Thyroid gland (tissue), 4 donors: Measurements from ENCODE around the gene MRGPRE. TPM values are rescaled to one million over a fixed set of nuclear protein-coding genes. Genes with fewer than 3 reads are reported as not detected.

Experiments used
- DNase-seq, 2 donors: peaks; one replicate each; pipeline ENCODE4 v3.0.0-alpha.2; 2019
- H3K27ac ChIP-seq, 3 donors: fragments of 200-600 bp; sonication (generic); 1 replicate in 2 of 3; 2 replicates in 1 of 3; pipeline ENCODE4 v1.5.1; 2016 to 2019; ENCODE audit warnings: mild to moderate bottlenecking in 1 of 3, moderate library complexity in 1 of 3
- H3K27me3 ChIP-seq: fragments of 200-600 bp; sonication (generic); one replicate; pipeline ENCODE4 v1.5.1; 2019
- H3K36me3 ChIP-seq, 2 donors: fragments of 200-600 bp; sonication (generic); one replicate each; pipeline ENCODE4 v1.5.1; 2016 to 2019
- H3K4me1 ChIP-seq, 2 donors: fragments of 200-600 bp; sonication (generic); one replicate each; pipeline ENCODE4 v1.5.1; 2017 to 2019
- H3K4me3 ChIP-seq, 3 donors: fragments of 200-600 bp; sonication (generic); replicated peaks in 1 of 3; 1 replicate in 2 of 3; 2 replicates in 1 of 3; pipeline ENCODE4 v1.5.1; 2016; ENCODE audit warnings: mild to moderate bottlenecking in 1 of 3
- H3K9me3 ChIP-seq: fragments of 200-600 bp; sonication (generic); one replicate; pipeline ENCODE4 v1.5.1; 2017
- CTCF ChIP-seq, 6 experiments: fragments of 200-600 bp in 3 of 6; fragments of 450-650 bp in 3 of 6; sonication (generic) in 3 of 6; IDR thresholded peaks; one replicate each; pipeline ENCODE4 v1.5.1; 2016 to 2019; ENCODE audit warnings: antibody characterized with exemption in 6 of 6, mild to moderate bottlenecking in 2 of 6, inconsistent platforms in 1 of 6, moderate library complexity in 1 of 6
- POLR2A ChIP-seq, 2 donors: fragments of 450-650 bp; IDR thresholded peaks; one replicate each; pipeline ENCODE4 v1.6.1; 2017; ENCODE audit warnings: antibody characterized with exemption in 2 of 2, mild to moderate bottlenecking in 2 of 2, moderate library complexity in 1 of 2
- WGBS, 2 donors: methylation state at CpG; one replicate each; pipeline ENCODE4 v1.1.5; 2017; 5-methylcytosine and 5-hydroxymethylcytosine counted together
- intact Hi-C: fragments of 100-400 bp; cut with DNase I; formaldehyde crosslinking; loops from one replicate; pipeline ENCODE4 v1.15.1; 2023
- total RNA-seq, 4 donors: library from RNA; depleted of rRNA; stranded (reverse); fragments of >200 nt; gene quantifications; one replicate each; pipeline ENCODE4 v1.2.3, GENCODE V29; 2016

The MRGPRE gene
- total RNA-seq, 4 donors from 2014 or later = 0.39 TPM; not detected in 3

- no peaks in the 10 kb centered on the region for H3K9me3 ChIP-seq
- 46 to 58% methylated on average over 8 of the region's 8 CpGs for WGBS, 2 donors
- DNase-seq = peak; percentile 45 to 46
These were observed 25.9 kb downstream of the MRGPRE start for GRCh38 chr11:3206156-3206921.

GRCh38 chr11:3205261-3206155, 26.7 kb downstream of the MRGPRE start:
- WGBS, 2 donors = 49 to 56% methylated on average over 15 to 16 of the region's 16 CpGs
- Histone ChIP-seq H3K36me3 (no peaks in the 10 kb centered on the region), H3K9me3 (no peaks in the 10 kb centered on the region), H3K27me3 (no peaks in the 10 kb centered on the region), H3K4me1 (peaks cover 6 to 29% of the 10 kb centered on the region in 2 donors), H3K4me3 (no peak overlapping the region), H3K27ac (no peak overlapping the region)
- intact Hi-C loops = no loop called here
- TF ChIP-seq POLR2A (IDR thresholded peaks at IDR 0.05) = no peak
- no peak for DNase-seq

More at GRCh38 chr11:3206156-3206921, 25.9 kb downstream of the MRGPRE start:
- no peak overlapping the region for H3K4me3 ChIP-seq
- no peaks in the 10 kb centered on the region for H3K36me3 ChIP-seq
- intact Hi-C loops = no loop called here
- peaks cover 6 to 29% of the 10 kb centered on the region in 2 donors for H3K4me1 ChIP-seq
- H3K27ac ChIP-seq = no peak overlapping the region
- H3K27me3 ChIP-seq = no peaks in the 10 kb centered on the region
- TF ChIP-seq POLR2A (IDR thresholded peaks at IDR 0.05) (no peak), CTCF (IDR thresholded peaks at IDR 0.05) (no peak)

DNA sequence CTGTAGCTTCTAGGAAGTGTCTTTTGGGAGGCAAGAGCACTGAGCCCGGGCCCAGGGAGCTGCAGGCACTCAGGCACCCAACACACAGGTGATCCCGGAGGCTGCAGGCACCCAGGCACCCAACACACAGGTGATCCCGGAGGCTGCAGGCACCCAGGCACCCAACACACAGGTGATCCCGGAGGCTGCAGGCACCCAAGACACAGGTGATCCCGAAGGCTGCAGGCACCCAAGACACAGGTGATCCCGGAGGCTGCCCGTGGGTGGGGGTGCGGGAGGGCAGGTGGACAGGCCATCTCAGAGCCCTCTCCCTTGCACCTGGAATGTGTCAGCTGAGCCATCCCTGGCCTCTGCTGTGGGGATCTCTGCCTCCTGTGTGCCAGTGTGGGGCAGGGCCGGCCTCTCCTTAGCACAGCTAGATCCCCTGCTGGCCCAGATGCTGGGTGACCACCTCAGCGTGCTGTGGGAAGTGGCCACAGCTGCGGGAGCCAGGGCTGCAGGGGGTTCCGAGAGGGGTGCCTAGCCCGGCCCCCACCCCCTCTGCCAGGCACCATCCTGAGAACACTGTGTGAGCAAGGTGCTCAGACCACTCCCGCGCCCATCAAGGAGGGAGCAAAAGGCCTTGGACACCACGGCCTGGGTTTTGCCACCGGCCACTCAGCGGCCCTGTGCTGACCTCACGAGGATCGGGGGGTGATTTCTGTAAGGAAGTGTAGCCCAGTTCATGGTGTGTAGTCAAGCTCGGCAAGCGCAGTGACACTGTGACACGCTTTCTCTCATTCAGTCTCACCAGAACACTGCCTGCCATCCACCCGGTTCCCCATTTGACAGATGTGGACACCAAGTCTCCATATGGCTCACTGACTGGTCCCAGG, 27.8 kb downstream of the MRGPRE start:
- intact Hi-C loops = no loop called here
- Histone ChIP-seq H3K9me3 (no peaks in the 10 kb centered on the region), H3K4me1 (peaks cover 6 to 29% of the 10 kb centered on the region in 2 donors), H3K27me3 (no peaks in the 10 kb centered on the region), H3K36me3 (no peaks in the 10 kb centered on the region), H3K4me3 (no peak overlapping the region), H3K27ac (no peak overlapping the region)
- 80 to 88% methylated on average over 13 to 22 of the region's 24 CpGs for WGBS, 2 donors
- DNase-seq = no peak
- no peak for TF ChIP-seq POLR2A (IDR thresholded peaks at IDR 0.05)

GRCh38 chr11:3203221-3204043, 28.8 kb downstream of the MRGPRE start:
- Histone ChIP-seq H3K9me3 (no peaks in the 10 kb centered on the region), H3K4me1 (peaks cover 6 to 29% of the 10 kb centered on the region in 2 donors), H3K27me3 (no peaks in the 10 kb centered on the region), H3K27ac (no peak overlapping the region), H3K4me3 (no peak overlapping the region), H3K36me3 (no peaks in the 10 kb centered on the region)
- peak; percentile 32 to 34 for DNase-seq
- intact Hi-C loops = no loop called here
- 4 to 10% methylated on average over 11 of the region's 51 CpGs for WGBS, 2 donors
- TF ChIP-seq CTCF (IDR thresholded peaks at IDR 0.05) (peak in 1 of 6 experiments; percentile 13), POLR2A (IDR thresholded peaks at IDR 0.05) (no peak)

- WGBS, 2 donors = 11 to 31% methylated on average over 7 to 8 of the region's 17 CpGs
- no peak for DNase-seq
- Histone ChIP-seq H3K9me3 (no peaks in the 10 kb centered on the region), H3K27ac (no peak overlapping the region), H3K4me3 (no peak overlapping the region), H3K27me3 (no peaks in the 10 kb centered on the region), H3K4me1 (peaks cover 6 to 29% of the 10 kb centered on the region in 2 donors), H3K36me3 (no peaks in the 10 kb centered on the region)
- intact Hi-C loops = no loop called here
- TF ChIP-seq POLR2A (IDR thresholded peaks at IDR 0.05) (no peak), CTCF (IDR thresholded peaks at IDR 0.05) (no peak)
These were observed 29.5 kb downstream of the MRGPRE start for GRCh38 chr11:3202759-3203158.
